ENCODE results near the gene CNTF. TPM values are rescaled to one million over a fixed set of nuclear protein-coding genes. Genes with fewer than 3 reads are reported as not detected.

Gene CNTF
- total RNA-seq, 2 experiments from 2014 or later: 2.2 to 2.3 TPM

GRCh38 chr11:58637371-58637770, 14.9 kb downstream of the CNTF start:
- POLR2A ChIA-PET: no interaction called here
- CTCF ChIA-PET: interaction anchor here (0.8 to 1.4 kb wide), 2 partner anchors 17 to 20 kb away, joined by 3 read pairs; no protein-coding TSS in a partner anchor

GRCh38 chr11:58639103-58639502, 16.6 kb downstream of the CNTF start:
- ChIA-PET CTCF (interaction anchor here (1.8 kb wide), 1 partner anchor 10 kb away, joined by 8 read pairs; no protein-coding TSS in a partner anchor), POLR2A (no interaction called here)

GRCh38 chr11:58639669-58640068, 17.2 kb downstream of the CNTF start:
- CTCF ChIA-PET: interaction anchor here (1.8 kb wide), 1 partner anchor 11 kb away, joined by 8 read pairs; no protein-coding TSS in a partner anchor
- POLR2A ChIA-PET: no interaction called here

- ChIA-PET CTCF (no interaction called here), POLR2A (interaction anchor here (0.5 kb wide), 1 partner anchor 49 kb away, joined by 4 read pairs; no protein-coding TSS in a partner anchor)
Measured at GRCh38 chr11:58640386-58641023, 18.0 kb downstream of the CNTF start.

- POLR2A ChIA-PET: no interaction called here
Measured at GRCh38 chr11:58641341-58641740, 18.9 kb downstream of the CNTF start.

GRCh38 chr11:58641803-58642581, 19.5 kb downstream of the CNTF start:
- POLR2A ChIA-PET: no interaction called here
- CTCF ChIA-PET: no interaction called here

More at GRCh38 chr11:58641341-58641740, 18.9 kb downstream of the CNTF start:
- CTCF ChIA-PET: no interaction called here

- ChIA-PET POLR2A (no interaction called here), CTCF (interaction anchor here (1.0 kb wide), 1 partner anchor 143 kb away, joined by 3 read pairs; no protein-coding TSS in a partner anchor)
Measured at GRCh38 chr11:58645854-58646253, 23.4 kb downstream of the CNTF start.

- POLR2A ChIA-PET: no interaction called here
- CTCF ChIA-PET: interaction anchor here (1.0 kb wide), 1 partner anchor 142 kb away, joined by 3 read pairs; no protein-coding TSS in a partner anchor
Measured at GRCh38 chr11:58647141-58647699, 24.8 kb downstream of the CNTF start.

- CTCF ChIA-PET: no interaction called here
- POLR2A ChIA-PET: no interaction called here
Measured at GRCh38 chr11:58647866-58648265, 25.4 kb downstream of the CNTF start.

GRCh38 chr11:58649623-58650022, 27.2 kb downstream of the CNTF start:
- ChIA-PET POLR2A (no interaction called here), CTCF (no interaction called here)

GRCh38 chr11:58650496-58650895, 28.0 kb downstream of the CNTF start:
- CTCF ChIA-PET: no interaction called here
- POLR2A ChIA-PET: no interaction called here

GRCh38 chr11:58652726-58653280, 30.3 kb downstream of the CNTF start:
- POLR2A ChIA-PET: no interaction called here

GRCh38 chr11:58654079-58654907, 31.8 kb downstream of the CNTF start:
- CTCF ChIA-PET: interaction anchor here (1.1 to 1.9 kb wide), 3 partner anchors 18 to 135 kb away, joined by 3 to 6 read pairs (median 4); no protein-coding TSS in a partner anchor
- POLR2A ChIA-PET: no interaction called here

More at GRCh38 chr11:58652726-58653280, 30.3 kb downstream of the CNTF start:
- CTCF ChIA-PET: interaction anchor here (1.3 kb wide), 1 partner anchor 120 kb away, joined by 3 read pairs; no protein-coding TSS in a partner anchor

- ChIA-PET POLR2A (no interaction called here), CTCF (interaction anchor here (1.1 to 1.9 kb wide), 3 partner anchors 18 to 135 kb away, joined by 3 to 6 read pairs (median 4); no protein-coding TSS in a partner anchor)
Measured at GRCh38 chr11:58654908-58655296, 32.4 kb downstream of the CNTF start.

GRCh38 chr11:58656348-58656747, 33.9 kb downstream of the CNTF start:
- ChIA-PET CTCF (no interaction called here), POLR2A (no interaction called here)

GRCh38 chr11:58658623-58659022, 36.2 kb downstream of the CNTF start:
- ChIA-PET CTCF (no interaction called here), POLR2A (no interaction called here)

- POLR2A ChIA-PET: no interaction called here
- CTCF ChIA-PET: no interaction called here
Measured at GRCh38 chr11:58659404-58659803, 36.9 kb downstream of the CNTF start.

GRCh38 chr11:58659910-58660570, 37.6 kb downstream of the CNTF start:
- POLR2A ChIA-PET: no interaction called here

More at GRCh38 chr11:58659910-58660570, 37.6 kb downstream of the CNTF start:
- CTCF ChIA-PET: no interaction called here

All from activated CD8-positive, alpha-beta memory T cell treated with anti-CD3 and anti-CD28 coated beads for 36 hours (primary cell).